Measurements from ENCODE around the gene CD300A. TPM values are rescaled to one million over a fixed set of nuclear protein-coding genes. Genes with fewer than 3 reads are reported as not detected.
"Not testable (repeated sequence)": the region's sequence is repeated elsewhere in the genome, so short reads cannot be mapped to it uniquely, and the experiment has no call there.

The CD300A gene
- total and polyA plus RNA-seq, 11 donors = 0.64 to 23.2 (median 1.6) TPM

DNA sequence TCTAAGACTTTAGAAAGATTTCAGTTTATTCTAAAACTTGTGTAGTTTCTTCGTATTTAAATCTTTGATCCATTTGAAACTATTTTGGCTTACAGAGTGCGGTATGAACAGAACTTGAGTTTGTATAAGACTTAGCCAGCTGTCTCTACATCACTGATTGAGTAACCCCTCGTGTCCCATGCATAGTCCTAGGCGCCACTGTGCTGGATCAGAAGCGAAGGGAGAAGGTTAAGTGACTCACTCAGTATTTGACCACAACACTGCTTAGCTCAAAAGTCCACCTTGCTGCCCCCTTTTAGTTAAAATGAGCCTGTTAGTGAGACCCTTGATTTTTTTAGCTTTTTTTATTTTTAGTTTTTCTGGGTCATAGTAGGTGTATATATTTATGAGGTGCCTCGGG is 36.4 kb downstream of the CD300A start:
- H3K9me3 ChIP-seq = no peaks in the 10 kb centered on the region
- H3K36me3 ChIP-seq = no peaks in the 10 kb centered on the region
- intact Hi-C loops (cut with DNase I) = no loop called here
- no peak overlapping the region for H3K4me3 ChIP-seq
- 75 to 78% (median 76%) methylated on average over 6 of the region's 6 CpGs for WGBS, 4 donors
- DNase-seq (no peak), ATAC-seq (no peak)
- H3K27me3 ChIP-seq = no peaks in the 10 kb centered on the region
- no peak overlapping the region for H3K27ac ChIP-seq
- TF ChIP-seq POLR2A (IDR thresholded peaks at IDR 0.05) (no peak), CTCF (IDR thresholded peaks at IDR 0.05) (no peak)
- H3K4me1 ChIP-seq = no peaks in the 10 kb centered on the region

DNA sequence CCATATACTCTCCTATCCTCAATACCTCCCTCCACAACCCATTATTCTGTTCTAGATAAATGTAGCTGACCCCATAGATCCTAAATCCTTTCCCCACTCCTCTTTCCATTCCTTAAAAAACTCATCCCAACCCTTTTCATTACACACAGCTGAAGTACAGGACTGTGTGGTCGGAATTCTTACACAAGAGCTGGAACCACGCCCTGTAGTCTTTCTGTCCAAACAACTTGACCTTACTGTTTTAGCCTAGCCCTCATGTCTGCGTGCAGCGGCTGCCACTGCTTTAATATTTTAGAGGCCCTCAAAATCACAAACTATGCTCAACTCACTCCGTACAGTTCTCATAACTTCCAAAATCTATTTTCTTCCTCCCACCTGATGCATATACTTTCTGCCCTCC is 37.5 kb downstream of the CD300A start:
- not testable (repeated sequence) for ATAC-seq, DNase-seq
- 74 to 84% (median 83%) methylated on average over 5 of the region's 5 CpGs for WGBS, 4 donors

DNA sequence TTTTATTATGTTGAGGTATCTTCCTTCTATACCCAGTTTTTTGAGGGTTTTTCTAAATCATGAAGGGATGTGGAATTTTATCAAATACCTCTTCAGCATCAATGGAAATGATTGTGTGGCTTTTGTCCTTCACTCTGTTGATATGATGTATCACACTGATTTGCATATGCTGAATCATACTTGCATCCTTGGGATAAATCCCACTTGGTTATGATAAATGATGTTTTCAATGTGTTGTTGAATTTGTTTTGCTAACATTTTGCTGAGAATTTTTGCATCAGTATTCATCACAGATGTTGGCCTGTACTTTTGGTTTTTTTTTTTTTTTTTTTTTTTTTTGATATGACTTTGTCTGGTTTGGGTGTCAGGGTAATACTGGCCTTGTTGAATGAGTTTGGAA is 41.7 kb downstream of the CD300A start:
- TF ChIP-seq CTCF (IDR thresholded peaks at IDR 0.05) (no peak), POLR2A (IDR thresholded peaks at IDR 0.05) (no peak)
- H3K27ac ChIP-seq = no peak overlapping the region
- H3K27me3 ChIP-seq = peaks cover 0 to 2% (median 0%) of the 10 kb centered on the region in 9 donors
- intact Hi-C loops (cut with DNase I) = no loop called here
- H3K36me3 ChIP-seq = no peaks in the 10 kb centered on the region
- no peak overlapping the region for H3K4me3 ChIP-seq
- DNase-seq = no peak
- no peaks in the 10 kb centered on the region for H3K9me3 ChIP-seq
- ATAC-seq = no peak
- H3K4me1 ChIP-seq = peaks cover 0 to 13% (median 0%) of the 10 kb centered on the region in 12 donors

More for the DNA sequence above, 37.5 kb downstream of the CD300A start:
- H3K4me3 ChIP-seq; intact Hi-C loops (cut with DNase I); H3K27me3 ChIP-seq; H3K9me3 ChIP-seq; H3K27ac ChIP-seq; H3K36me3 ChIP-seq; H3K4me1 ChIP-seq: not testable (repeated sequence)

GRCh38 chr17:74512036-74512435 is 45.6 kb downstream of the CD300A start:
- Histone ChIP-seq H3K4me3 (no peak overlapping the region), H3K4me1 (peaks cover 0 to 23% (median 0%) of the 10 kb centered on the region in 12 donors), H3K27ac (peak overlapping the region in 1 of 12 donors; percentile 81), H3K9me3 (no peaks in the 10 kb centered on the region), H3K27me3 (peaks cover 0 to 2% (median 0%) of the 10 kb centered on the region in 9 donors), H3K36me3 (no peaks in the 10 kb centered on the region)
- WGBS, 4 donors = 55 to 74% (median 63%) methylated on average over 2 of the region's 2 CpGs
- intact Hi-C loops (cut with DNase I) = no loop called here
- ATAC-seq (peak in 3 of 4 donors; percentile 74 to 78 (median 78)), DNase-seq (peak in 2 of 5 donors; percentile 49 to 66)
- TF ChIP-seq POLR2A (IDR thresholded peaks at IDR 0.05) = no peak
- TF ChIP-seq CTCF (IDR thresholded peaks at IDR 0.05) = no peak

GRCh38 chr17:74512624-74513091 is 46.2 kb downstream of the CD300A start:
- H3K36me3 ChIP-seq = no peaks in the 10 kb centered on the region
- no peak overlapping the region for H3K4me3 ChIP-seq
- H3K27me3 ChIP-seq = peaks cover 0 to 2% (median 0%) of the 10 kb centered on the region in 9 donors
- ATAC-seq = peak in 3 of 4 donors; percentile 22 to 36 (median 31)
- no peak for DNase-seq
- intact Hi-C loops (cut with DNase I) = no loop called here
- peak overlapping the region in 1 of 12 donors; percentile 81 for H3K27ac ChIP-seq
- H3K9me3 ChIP-seq = no peaks in the 10 kb centered on the region
- TF ChIP-seq POLR2A (IDR thresholded peaks at IDR 0.05) (no peak), CTCF (IDR thresholded peaks at IDR 0.05) (no peak)
- WGBS, 4 donors = 52 to 75% (median 57%) methylated on average over 7 of the region's 7 CpGs
- peaks cover 0 to 29% (median 0%) of the 10 kb centered on the region in 12 donors for H3K4me1 ChIP-seq
